RCC 7860 (cell line): ENCODE results near the gene ELOVL5.
"Not testable (repeated sequence)": the region's sequence is repeated elsewhere in the genome, so short reads cannot be mapped to it uniquely, and the experiment has no call there.

Experiments used
- DNase-seq: peaks from one replicate; pipeline ENCODE4 v3.0.0-alpha.2; 2015; ENCODE audit warnings: low spot score
- FAIRE-seq: peaks from 2 replicates; lab custom pipeline; 2012; peaks lifted over from hg19 to GRCh38; lab: Jason Lieb, UNC

ELOVL5 gene

DNA sequence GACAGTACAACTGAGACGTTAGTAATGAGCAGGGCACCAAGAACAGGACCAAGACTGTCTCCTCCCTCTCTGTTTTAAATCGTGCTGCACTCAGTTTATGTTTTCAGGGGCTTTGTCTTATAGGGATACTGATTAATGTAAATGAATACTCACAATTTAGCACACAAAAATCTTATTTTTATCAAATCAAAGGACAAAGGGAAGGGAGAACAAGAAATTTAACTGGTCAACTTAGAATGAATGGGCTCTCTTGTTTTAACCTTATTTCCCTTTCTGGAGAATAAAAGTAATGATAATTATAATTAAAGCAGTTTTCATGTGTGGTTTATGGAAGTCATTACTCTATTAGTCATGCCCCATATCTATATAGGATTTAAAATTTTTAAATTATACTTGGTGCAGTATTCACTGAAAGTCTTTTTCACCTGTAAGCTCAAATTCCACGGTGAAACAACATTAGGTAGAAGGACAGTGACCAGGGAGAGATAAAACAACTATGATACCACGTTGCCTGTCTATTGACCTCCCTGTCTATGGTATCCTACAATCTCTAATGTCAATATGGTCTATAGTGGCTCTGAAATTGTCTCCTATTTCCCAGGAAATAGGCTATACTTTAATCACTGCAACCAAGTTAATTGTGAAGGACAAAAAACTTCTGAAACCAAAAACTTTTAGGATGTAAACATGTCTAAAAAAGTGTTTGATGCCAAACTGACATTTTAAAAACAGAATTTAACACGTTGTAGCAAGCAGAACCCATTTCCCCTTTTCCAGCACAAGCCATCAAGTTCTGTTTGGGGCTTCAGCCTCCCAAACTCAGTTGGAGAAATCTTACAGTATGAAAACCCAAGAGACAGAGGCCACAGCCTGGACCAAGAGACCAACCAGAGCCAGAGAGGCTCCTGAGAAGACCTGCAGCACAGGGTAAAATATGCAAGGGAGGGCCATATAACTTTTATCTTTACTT lies 15.0 kb downstream of the ELOVL5 start:
- DNase-seq: no peak
- FAIRE-seq: no peak

DNA sequence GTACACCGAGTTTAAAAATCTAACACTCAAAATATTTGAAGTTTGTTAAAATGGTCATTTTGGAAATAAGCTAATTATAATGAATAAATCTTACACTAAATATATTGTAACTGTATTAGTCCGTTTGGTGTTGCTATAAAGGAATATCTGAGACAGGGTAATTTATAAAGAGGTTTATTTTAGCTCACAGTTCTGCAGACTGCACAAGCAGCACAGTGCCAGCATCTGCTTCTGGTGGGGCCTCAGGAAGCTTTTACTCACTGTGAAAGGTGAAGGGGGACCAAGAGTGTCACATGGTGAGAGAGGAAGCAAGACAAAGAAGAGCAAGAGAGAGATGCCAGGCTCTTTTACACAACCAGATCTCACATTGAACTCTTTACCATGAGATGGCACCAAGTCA lies 17.1 kb downstream of the ELOVL5 start:
- FAIRE-seq: no peak

DNA sequence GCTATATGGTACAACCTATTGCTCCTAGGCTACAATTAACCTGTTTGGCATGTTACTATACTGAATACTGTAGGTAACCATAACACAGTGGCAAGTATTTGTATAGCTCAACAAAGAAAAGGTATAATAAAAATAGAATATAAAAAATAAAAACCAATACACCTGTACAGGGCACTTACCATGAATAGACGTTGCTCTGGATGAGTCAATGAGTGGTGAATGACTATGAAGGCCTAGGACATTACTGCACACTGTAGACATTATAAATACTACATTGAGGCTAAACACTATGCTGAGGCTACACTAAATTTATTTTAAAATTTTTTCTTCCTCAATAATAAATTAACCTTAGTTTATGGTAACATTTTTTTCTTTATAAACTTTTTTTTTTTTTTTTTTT lies 18.6 kb downstream of the ELOVL5 start:
- DNase-seq (no peak), FAIRE-seq (no peak)

More for the DNA sequence above, 17.1 kb downstream of the ELOVL5 start:
- DNase-seq: no peak

DNA sequence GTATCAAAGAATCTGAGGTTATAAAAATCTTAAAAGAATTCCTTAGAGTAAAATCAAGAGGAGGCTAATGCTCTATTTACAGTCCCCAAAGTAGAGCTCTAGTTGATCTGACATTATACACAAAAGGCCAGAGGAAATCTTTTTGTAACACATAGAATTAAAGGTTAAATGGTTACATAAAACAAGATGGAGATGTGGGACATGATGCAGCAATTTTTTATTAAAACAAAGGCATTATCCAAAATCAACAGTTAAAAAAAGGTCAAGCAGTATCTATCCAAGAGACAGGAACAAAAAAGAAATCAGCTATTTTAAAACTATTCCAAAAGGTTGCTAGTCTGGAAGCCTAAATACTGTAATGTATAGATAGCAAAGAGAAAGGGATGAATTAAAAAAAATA lies 20.4 kb downstream of the ELOVL5 start:
- no peak for FAIRE-seq
- no peak for DNase-seq

DNA sequence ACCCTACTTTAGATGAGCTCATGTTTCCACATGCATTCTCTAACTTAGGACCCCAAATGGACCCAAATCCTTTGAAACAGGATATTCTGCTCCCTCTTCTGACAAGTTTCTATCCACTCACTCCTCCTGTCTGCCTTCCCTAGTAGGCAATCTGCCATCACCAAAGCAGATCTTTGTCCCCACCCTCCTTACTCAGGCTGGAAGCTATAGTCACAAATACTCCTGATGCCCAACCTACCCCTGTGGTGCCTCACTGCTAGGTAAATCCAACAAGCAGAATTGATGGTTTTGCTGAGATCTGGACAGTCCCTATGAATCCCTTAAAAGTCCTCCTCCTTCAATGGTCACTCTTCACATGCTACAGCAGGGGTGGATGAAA lies 21.7 kb downstream of the ELOVL5 start:
- DNase-seq (no peak), FAIRE-seq (no peak)

DNA sequence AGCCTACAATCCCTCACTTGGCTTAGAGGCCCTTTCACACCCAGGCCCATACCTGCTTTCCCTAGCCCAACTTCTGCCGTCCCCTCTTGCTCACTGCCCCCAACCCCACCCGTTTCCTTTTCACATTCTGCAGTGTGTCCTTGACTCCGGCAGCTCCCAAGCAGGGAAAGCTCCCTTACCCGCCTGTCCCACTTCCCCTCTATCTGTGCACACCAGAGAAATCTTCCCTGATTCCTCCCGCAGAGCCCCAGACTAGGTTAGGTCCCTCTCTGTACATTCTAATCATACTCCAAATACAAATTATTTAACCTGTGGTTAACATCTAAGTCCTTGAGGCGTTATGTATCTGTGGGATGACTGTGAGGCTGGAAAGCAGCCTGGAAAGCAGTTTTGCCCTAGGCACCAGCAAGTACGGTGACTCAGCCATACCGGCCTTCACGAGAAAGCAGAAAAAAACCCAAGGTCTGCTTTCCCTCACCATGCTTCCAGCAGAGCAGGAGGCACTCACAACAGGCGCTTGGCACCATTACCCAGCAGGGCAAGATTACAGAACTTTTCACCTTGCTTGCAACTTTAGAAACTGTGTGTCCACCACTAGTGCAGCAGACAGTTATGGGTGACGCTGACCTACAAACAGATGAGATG lies 22.3 kb downstream of the ELOVL5 start:
- FAIRE-seq (peak; percentile 95), DNase-seq (peak; percentile 89)

DNA sequence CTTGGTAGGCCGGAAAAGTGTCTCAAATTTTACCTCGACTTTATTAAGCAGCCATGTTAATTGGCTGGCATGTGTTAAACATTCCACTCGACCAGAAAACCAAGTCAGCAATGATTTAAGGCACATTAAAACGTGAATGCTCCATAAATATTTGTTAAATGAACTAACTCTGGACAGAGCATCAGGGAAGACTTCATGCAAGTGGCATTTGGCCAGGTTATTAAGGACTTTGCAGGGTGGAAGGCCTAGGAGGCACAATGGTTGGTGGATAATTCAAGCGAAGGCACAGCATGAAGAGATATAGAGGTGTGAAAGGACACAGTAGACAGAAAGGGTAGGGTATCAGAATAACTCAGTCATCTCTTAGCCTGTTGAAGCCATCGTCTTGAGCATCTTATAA lies 23.0 kb downstream of the ELOVL5 start:
- FAIRE-seq (no peak), DNase-seq (no peak)

DNA sequence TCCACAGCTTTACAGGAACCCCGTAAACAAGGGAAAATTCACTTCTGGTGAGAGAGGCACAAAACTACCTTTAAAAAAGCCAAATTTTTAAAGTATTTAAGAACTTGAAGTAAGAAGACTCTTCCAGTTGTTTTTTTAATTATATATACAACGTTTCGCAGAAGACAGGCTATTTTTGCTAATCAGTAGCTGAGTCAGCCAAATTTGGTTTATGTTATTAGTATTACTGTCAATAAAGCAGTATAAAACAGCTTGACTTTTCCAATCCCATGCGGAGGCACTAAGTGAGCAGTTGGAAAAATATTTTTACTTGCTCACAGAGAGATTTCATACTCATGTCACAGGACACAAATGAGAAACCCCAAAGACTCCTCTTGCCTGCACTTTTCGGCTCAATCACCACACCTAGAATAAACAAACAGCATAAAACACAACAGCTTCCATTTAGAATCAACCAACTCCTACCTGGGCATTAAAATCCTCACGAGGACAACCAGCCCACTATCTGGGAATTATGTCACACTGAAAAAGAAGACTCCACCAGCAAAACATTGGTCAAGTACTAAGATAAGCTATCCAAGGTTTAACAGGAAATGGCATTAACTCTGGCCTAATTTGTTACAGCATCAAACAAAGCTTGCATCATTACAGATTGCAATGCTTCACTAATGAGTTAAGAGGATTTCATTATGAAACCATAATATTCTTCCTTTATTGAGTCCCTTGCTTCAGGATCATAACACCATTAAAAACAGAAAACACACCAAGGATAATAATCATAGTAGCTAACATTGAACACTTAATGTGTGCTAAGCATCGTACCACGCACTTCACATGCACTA lies 26.3 kb downstream of the ELOVL5 start:
- no peak for FAIRE-seq
- no peak for DNase-seq

DNA sequence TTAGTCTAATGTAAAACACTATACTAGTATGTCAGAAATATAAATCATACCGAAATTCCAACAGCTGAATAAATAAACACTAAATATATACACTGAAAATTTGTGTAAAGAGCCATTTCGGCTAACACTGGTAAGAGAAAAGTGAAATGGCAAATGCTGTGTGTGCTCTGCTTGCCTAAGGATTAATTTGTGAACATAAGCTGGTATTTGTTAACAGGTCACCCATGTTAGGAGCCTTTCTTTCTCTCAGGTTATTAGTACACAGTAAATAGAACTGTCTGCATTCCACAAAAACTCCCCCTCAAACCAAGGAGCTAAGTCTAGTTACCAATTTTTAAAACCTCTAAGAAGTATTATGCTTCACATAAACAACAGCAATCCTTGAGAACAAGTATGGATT lies 27.0 kb downstream of the ELOVL5 start:
- FAIRE-seq (no peak), DNase-seq (no peak)

DNA sequence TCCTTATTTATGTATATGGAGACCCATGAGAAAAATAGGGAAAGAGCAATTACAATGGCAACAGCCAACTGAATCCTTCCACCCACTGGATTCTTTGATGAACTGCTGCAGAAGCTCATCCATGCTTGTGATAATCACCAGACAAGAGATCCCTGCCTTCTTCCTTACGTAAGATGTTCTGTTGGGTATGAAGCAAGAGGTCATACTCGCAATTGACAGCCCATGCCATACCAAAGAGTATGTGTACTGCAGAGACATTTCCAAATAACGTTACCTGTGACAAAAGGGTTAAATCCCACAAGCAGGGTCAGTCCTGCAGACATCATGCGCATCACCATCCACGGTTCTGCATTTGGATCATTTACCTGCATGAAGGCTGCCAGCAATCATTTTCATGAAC lies 27.8 kb downstream of the ELOVL5 start:
- no peak for DNase-seq
- no peak for FAIRE-seq

DNA sequence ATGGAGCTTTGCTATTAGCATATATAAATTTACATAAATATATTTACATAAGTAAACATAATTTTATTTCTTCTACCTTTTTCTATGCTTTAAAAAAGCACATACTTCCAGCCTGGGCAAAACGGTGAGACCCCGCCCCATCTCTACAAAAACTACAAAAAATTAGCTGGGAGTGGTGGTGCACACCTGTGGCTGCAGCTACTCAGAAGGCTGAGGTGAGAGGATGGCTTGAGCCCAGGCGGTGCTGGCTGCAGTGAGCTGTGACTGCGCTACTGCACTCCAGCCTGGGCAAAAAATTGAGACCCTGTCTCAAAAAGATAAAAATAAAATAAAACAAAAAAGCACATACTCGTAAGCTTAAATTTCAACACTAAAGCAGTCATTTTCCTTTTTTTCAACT lies 30.3 kb downstream of the ELOVL5 start:
- DNase-seq (no peak), FAIRE-seq (no peak)

DNA sequence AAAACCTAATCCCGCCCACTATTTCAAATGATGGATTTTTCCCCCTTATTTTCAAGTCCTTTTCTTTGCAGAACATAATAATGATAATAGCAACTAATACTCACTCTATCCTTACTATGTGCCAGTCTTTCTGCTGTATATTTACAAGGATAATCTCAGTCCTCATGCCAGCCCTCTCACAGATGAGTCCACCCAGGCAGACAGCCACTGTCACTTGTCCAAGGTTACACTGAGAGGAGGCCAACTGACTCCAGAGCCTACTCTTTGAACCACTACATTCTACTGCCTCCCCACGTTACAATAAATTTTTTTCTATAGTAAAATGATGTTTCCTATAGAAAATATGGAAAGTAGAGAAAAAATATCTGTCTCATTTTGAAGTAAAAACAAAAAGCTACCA lies 30.9 kb downstream of the ELOVL5 start:
- DNase-seq: no peak

DNA sequence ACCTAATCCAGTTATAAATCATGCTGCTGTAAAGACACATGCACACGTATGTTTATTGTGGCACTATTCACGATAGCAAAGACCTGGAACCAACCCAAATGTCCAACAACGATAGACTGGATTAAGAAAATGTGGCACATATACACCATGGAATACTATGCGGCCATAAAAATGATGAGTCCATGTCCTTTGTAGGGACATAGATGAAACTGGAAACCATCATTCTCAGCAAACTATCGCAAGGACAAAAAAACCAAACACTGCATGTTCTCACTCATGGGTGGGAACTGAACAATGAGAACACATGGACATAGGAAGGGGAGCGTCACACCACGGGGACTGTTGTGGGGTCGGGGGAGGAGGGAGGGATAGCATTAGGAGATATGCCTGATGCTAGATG lies 31.5 kb downstream of the ELOVL5 start:
- FAIRE-seq, DNase-seq: not testable (repeated sequence)

More for the DNA sequence above, 30.9 kb downstream of the ELOVL5 start:
- no peak for FAIRE-seq

DNA sequence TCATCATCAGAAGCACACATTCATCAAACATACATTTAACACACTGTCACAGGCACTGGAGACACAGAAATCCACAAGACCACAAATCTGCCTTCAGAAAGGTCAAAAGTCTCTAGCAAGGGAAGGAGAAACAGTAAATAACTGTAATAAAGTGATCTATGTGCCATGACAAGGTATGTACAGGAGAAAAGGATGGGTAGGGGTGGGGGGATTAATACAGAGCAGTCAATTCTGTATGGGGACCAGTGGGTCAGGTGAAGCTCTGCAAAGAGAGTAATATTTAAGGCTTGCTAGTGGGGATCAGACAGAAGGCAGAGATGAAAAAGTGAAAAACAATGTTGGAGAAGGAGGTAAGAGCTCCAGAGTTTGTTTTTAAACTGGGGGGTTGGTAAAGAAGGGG lies 32.6 kb downstream of the ELOVL5 start:
- no peak for FAIRE-seq
- DNase-seq: no peak

DNA sequence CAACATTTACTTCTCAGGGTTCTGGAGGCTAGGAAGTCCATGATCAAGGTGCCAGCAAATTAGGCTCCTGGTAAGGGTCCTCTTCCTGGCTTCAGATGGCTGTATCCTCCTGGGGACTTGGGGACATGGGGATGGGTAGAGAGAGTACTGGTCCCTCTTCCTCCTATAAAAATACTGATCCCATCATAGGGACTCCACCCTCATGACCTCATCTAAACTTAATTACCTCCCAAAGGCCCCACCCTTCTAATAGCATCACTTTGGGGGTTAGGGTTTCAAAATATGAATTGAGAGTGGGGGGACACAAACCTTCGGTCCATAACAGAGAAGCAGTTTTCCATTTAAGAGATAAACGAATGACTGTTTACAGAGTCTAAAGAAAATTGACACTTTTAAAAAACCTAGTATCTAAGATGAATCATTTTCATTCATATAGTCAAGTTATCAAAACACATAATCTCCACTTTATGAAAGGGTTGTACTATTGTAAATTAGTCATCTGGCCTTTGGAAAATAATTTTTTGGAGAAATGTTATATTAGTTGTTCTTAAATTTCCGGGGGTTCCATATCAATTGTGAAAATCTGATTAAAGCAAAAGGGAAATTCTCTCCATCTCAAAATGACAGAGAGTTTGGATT lies 33.5 kb downstream of the ELOVL5 start:
- no peak for FAIRE-seq
- no peak for DNase-seq

DNA sequence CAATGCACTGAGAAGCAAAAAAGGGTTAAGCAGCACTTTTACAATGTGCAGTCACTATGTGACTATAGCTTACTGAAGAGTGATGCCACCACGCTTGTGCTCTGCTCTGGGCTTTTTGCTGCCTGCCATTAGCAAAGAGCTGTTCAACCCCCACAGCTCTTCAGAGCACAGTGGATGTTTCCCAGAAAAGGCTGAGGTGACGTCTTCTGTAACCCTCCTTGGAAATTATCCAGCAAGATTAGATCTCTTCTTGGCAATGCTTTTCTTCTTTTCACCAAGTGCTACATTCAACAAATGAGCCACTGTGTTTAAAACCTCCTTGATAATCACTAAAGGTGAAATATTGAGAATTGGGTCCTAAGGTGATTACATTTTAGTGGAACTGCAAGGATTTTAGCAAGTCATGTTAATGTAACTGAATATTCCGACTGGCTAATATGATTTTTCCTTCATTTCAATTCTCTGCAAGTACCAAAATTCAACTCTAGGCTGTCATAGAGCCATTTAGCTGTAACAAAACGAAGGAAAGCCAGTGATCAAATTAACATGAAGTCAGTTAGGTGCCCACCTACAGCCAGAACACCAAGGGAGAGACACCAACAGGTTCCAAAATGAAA lies 34.9 kb downstream of the ELOVL5 start:
- FAIRE-seq (peak; percentile 27), DNase-seq (peak; percentile 12)

DNA sequence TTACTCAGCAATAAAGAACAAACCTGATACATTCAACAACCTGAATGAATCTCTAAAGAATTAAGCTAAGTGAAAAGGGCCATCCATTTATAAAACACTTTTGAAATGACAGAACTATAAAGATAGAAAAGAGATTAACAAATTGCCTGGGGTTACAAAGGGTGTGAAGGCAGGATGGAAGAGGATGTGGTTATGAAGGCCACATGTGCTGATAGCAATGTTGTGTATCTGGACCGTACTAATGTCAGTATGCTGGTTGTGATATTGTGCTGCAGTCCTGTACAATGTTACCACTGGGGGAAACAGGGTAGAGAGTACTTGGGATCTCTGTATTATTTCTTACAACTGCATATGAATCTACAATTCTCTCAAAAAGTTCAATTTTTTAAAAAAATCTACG lies 36.4 kb downstream of the ELOVL5 start:
- no peak for DNase-seq
- no peak for FAIRE-seq

DNA sequence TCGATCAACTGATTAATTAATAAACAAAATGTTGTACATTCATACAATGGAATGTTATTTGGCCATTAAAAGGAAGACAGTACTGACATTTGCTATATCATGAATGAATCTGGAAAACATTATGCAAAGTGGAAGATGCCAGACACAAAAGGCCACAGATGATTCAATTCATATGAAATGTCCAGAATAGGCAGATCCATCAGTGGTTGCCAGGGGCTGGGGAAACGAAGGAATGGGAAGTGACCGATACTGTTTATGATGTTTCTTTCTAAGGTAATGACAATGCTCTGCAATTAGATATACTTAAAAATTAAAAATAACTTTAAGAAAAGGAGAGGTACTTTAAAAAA lies 37.2 kb downstream of the ELOVL5 start:
- FAIRE-seq (no peak), DNase-seq (no peak)

DNA sequence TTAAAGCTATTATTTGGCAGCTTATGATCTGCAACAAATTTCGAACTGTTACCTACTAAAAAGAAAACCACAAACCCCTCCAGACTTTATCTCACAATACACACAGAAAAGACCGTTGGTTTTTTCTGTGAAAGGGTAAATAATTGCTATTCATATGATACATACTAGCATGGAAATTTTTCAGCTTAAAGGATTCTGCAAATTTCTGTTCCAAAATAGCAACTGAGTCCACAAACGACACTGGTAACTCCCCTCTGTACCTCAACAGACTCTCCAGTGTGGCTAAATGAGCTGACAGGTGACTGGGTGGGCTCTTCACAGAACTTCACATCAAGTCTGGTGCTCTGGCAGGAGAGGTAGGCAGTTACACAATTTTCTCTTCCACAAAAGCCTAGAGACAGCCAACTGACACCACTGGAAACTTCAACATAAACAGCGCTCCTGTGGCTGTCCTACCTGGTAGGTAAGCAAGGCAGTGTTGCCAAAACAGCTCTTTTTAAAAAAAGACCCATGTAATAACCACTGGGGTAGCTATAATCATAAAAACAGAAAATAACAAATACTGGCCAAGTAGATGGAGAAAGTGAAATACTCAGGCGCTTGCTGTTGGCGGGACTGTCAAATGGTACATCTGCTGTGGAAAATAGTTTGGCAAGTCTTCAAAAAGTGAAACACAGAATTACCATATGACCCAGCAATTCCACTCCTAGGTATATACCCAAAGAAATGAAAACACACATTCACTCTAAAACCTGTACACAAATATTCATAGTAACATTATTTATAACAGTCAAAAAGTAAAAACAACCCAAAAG lies 37.8 kb downstream of the ELOVL5 start:
- FAIRE-seq (no peak), DNase-seq (no peak)

DNA sequence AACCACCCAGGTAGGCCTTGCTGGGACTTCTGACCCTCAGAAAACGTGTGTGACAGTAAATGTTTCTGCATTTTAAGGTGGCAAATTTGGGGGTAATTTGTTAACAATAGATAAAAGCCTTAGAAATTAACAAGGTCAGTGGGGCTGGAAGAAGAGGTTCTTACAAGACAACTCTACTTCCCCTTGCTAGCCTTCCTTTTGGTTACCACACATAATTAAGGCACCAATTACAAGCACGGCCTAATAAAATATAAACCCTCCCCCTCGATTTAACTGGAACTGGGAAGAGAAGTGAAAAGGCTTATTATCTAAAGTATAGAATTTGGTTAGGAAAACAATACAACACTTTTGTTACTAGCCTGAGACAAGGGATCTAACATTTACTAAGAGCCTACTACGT lies 38.8 kb downstream of the ELOVL5 start:
- FAIRE-seq: no peak
- no peak for DNase-seq
